Germinal center (tissue), 1 donor: ENCODE data around the gene SNX27.
A peak's percentile ranks its signal among the peaks of the same experiment; 100 is the strongest.
"Not testable (repeated sequence)": the region's sequence is repeated elsewhere in the genome, so short reads cannot be mapped to it uniquely, and the experiment has no call there.

Experiments
- DNase-seq: peaks from one replicate; pipeline ENCODE4 v3.0.0; 2012; ENCODE audit warnings: mixed read lengths, low spot score

Gene SNX27

DNA sequence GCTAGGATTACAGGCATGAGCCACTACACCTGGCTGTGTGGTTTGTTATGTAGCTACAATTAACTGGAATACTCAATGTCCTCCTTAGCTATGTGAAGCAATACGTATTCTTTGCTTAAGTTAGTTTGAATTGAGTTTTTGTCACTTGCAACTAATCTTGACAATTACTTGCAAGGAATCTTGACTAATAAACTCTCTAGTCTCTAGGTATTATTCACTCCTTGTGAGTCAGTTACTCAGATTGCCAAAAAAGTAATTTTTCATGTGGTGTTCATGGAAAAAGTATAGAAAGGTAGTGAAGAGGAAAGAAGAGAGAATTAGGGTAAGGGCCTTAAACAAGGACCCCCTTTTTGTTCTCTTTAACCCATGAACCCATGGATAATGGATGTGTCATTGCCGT, 7.6 kb upstream of the SNX27 start:
- DNase-seq = no peak

- no peak for DNase-seq
Measured at GRCh38 chr1:151606384-151606783, 5.5 kb upstream of the SNX27 start.

DNA sequence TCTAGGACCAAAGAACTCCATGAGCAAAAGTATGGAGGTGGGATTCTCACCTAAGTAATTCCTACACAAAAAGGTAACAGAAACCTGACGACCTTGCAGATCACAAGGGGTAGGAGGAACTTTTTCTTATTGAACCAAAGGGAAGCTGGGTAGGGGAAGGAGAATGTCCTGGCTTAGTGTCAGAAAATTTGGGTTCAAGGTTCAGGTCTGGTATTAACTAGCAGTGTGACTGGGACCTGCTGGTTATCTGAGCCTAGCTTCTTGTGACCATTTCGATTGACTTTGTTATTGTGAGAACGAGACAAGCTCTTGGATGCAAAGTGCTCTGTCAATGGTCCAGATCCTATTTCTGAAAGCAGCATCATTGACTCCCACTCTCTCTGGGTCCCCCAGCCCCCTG, 5.0 kb upstream of the SNX27 start:
- DNase-seq = no peak

DNA sequence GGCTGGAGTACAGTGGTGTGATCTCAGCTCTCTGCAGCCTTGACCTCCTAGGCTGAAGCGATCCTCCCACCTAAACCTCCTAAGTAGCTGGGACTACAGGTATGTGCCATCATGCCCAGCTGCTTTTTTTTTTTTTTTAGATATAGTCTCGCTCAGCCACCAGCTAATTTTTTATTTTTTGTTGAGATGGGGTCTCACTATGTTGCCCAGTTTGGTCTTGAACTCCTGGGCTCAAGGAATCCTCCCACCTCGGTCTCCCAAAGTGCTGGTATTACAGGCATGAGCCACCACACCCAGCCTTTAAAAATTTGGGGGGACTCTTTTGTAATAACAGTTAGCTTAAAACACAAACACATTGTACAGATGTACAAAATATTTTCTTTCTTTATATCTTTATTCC, 1.7 kb upstream of the SNX27 start:
- no peak for DNase-seq

DNA sequence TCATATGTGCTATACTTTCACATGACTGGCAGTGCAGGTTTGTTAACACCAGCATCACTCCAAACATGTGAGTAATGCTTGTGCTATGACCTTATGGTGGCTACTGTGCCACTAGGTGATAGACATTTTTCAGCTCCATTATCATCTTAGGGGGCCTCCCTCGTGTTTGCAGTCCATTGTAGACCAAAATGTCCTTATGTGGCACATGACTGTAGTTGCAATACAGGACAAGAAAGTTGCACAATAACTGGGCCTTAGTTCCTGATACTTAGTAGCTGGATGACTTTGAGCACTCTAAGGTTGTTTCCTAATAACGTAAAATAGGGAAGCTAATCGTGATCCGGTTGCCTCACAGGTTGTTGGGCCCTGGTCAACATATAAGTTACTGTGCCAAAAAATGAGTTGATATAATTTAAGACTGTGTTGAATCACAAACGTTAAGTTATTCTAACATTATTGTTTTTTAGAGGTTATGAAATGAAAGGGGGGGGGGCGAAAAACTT, 511 bp upstream of the SNX27 start:
- DNase-seq = no peak

DNA sequence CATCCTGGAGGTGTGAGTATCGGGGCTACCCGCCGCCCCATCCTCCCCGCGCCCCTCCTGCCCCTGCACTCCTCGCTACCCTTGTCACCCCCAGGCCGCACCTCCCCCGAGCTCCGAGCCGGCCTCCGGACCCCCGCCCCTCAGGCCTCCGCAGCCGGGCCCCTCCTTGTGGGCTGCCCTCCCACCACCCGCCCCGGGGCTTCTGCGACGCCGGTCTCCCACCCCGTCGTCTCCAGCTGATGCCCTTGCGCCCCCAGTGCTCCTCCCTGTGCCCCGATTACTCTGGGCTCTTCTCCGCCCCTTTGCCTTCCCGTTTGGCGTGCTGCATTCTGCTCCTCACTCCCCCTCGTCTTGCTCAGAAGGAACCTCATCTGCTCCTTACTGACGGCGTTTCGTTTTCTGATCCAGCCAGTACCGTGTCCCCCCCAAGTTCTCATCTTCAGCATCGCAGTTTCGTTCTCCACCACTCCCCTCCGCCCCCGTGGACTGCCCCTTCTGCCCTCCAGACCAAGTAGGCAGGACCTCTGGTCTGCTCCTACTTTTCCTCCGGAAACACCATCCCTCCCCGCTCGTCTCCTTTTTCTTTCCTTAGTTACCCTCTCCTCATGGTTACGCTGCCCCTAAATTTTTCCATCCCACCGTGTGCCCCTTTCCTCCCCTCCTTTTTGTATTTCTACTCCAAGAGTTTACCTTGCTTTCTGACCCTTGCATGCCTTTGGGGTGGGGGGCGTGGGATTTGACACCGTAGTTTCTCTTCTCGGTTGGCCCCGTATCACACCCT, 841 bp downstream of the SNX27 start:
- peak; percentile 40 for DNase-seq

GRCh38 chr1:151613282-151613780, 1.5 kb downstream of the SNX27 start:
- no peak for DNase-seq

DNA sequence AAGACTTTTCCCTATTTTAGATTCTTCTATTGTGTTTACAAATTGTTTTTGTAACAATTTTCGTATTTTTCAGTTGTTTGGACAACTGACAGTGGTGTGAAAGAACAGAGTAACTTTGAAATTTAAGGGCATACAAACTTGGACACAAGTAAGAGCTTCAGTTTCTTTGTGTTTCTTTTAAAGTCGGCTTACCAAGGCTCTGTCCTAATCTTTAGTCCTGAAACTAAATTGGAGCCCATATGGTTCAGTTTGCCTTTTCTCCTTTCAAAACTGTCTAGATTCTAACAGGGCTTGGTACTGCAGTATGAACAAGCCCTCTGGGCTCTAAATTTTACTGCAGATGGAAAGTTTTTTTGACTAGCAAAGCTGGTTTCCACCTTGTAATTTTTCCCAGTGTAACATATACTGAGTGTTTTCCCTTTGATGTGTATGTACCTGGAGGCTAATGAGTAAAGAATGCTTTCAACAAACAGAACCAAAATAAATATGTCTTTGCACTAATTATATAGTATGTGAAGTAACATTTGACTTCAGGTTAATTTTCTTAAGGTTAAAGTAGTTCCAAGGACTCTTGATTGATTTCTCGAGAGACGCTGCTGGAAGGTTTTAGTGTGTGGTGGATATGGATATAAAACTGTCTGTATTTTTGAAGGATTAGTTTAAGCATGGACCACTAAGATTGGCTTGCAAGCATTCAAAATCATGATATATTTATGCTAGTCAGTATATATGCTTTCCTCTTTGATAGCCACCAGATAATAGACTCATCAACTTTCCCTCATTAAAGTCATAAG, 4.1 kb downstream of the SNX27 start:
- no peak for DNase-seq

DNA sequence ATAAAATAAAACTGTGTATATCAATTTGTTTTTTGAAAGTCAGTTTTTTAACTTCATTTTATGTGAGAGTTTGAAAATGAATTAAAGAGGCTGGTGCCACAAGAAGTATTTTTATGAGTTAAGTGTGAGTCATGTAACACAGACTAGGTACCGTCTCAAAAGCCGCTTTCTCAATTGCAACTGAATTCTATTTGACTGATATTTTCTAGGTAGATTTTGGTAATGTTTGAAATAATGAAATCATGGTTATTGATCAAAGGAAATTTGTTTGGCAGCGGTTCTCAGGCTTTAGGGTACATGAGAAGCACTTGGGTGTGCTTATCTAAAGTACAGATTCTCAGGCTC, 4.6 kb downstream of the SNX27 start:
- no peak for DNase-seq

GRCh38 chr1:151618003-151618402, 6.2 kb downstream of the SNX27 start:
- DNase-seq = no peak

DNA sequence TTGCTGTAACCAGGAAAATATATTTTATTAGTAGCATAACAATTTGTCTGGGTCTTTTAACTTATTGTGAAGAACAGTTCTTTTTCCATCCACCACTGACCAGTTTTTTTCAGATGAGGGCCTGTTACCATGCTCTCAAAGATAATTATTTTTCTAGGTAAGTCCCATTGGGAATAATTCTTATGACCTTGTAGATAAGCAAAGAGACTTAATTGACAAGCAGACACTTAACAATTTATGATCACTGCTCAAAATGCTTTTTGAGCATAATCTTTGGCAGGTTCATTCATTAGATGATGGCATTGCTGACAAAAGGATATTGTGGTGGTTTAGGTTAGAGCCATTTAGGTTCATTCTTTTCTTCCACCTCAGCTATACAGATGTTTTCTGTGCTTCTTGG, 6.6 kb downstream of the SNX27 start:
- no peak for DNase-seq

DNA sequence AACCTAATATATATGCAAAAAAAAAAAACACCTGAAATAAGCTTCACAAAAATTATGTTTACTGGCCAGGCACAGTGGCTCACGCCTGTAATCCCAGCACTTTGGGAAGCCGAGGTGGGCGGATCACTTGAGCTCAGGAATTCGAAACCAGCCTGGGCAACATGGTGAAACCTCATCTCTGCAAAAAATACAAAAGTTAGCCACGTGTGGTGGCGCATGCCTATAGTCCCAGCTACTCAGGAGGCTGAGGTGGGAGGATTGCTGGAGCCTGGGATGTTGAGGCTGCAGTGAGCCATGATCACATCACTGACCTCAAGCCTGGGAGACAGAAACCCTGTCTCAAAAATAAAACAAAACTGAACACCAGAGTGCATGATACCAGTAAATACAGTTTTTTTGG, 7.1 kb downstream of the SNX27 start:
- DNase-seq = not testable (repeated sequence)

DNA sequence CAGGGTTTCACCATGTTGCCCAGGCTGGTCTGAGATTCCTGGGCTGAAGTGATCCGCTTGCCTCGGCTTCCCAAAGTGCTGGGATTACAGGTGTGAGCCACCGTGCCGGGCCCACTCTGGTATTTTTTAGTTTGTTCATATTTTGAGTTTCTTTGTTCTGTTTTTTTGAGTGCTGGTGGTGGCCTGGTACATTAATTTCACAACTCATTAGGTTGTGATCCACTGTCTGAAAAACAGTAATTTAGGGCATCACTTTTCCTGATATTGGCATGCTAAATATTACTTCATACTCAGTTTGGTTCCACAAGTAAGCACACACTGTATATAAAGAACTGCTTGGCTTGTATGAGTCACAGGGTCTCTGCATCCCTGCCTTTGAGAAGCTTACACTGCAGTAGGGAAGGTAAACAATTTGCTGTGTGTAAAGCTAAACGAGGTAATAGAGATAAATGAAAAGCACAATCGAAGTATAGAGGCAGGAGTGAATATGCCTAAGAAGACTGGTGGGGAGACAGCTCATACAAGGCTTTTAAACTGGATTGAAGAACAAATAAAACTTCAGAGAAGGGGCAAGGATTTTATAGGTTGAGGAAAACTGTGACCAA, 7.7 kb downstream of the SNX27 start:
- DNase-seq = no peak

- DNase-seq = no peak
Measured at GRCh38 chr1:151620286-151620685, 8.4 kb downstream of the SNX27 start.

GRCh38 chr1:151621351-151621750, 9.5 kb downstream of the SNX27 start:
- no peak for DNase-seq

GRCh38 chr1:151624783-151625182, 12.9 kb downstream of the SNX27 start:
- DNase-seq = no peak

DNA sequence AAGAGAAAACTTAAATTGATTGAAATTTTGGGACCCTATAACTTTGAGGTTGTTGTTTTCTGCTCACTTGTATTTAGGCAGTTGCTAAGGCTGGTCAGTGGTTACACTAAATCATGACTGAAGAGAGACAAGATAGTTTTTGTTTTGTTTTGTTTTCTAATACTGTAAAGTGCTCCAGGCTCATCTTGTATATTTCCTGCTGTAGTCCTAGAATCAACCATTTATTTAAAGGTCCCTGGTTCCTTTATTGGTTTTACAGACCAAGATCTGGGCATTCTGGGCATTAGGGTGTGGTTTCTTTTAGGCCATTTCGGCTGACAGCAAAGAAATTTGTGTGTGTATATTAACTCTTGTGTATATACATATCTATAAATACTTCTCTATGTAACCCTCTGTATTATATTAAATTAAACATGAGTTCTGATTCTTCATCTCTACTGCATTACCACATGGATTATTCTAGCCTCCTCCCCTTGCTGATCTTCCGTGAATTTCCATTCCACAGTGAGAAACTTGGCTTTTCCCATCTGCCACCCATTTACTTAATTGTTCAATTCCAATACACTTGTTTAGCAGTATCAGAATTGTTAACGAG, 15.0 kb downstream of the SNX27 start:
- DNase-seq = no peak

- no peak for DNase-seq
Measured at GRCh38 chr1:151629278-151629677, 17.4 kb downstream of the SNX27 start.

GRCh38 chr1:151635479-151636072, 23.7 kb downstream of the SNX27 start:
- DNase-seq = no peak

GRCh38 chr1:151638074-151638775, 26.4 kb downstream of the SNX27 start:
- DNase-seq = no peak

GRCh38 chr1:151638812-151639211, 27.0 kb downstream of the SNX27 start:
- no peak for DNase-seq
